K562 (cell line): ENCODE measurements around the gene INS. TPM values are rescaled to one million over a fixed set of nuclear protein-coding genes. Genes with fewer than 3 reads are reported as not detected.

Experiments used
- ATF4 ChIP-seq: fragments of 450-650 bp; formaldehyde crosslinking; IDR thresholded peaks from 2 replicates; pipeline ENCODE4 v1.4.0; 2022; ENCODE audit warnings: mild to moderate bottlenecking, moderate library complexity
- EP300 ChIP-seq: IDR thresholded peaks from 2 replicates; pipeline ENCODE4 v1.6.1; 2012; ENCODE audit warnings: low read length, improper control_type of control experiment
- NR2F6 ChIP-seq: fragments of 450-650 bp; formaldehyde crosslinking; IDR thresholded peaks from 2 replicates; pipeline ENCODE4 v1.4.0; 2020; ENCODE audit warnings: mild to moderate bottlenecking
- PTRF ChIP-seq: fragments of 450-650 bp; IDR thresholded peaks from 2 replicates; pipeline ENCODE4 v1.6.1; 2016; ENCODE audit warnings: mild to moderate bottlenecking, missing genetic modification characterization, missing compliant biosample characterization
- RFX5 ChIP-seq: IDR thresholded peaks from 2 replicates; pipeline ENCODE4 v1.6.1; 2011; ENCODE audit warnings: low read depth, mild to moderate bottlenecking, improper control_type of control experiment, low read length
- SRF ChIP-seq, 2 experiments: fragments of 250-450, 450-650 bp in 1 of 2; sonication (Bioruptor Pico) in 1 of 2; sonication (generic) in 1 of 2; formaldehyde crosslinking; IDR thresholded peaks; 2 replicates each; pipeline versions ENCODE4 v1.5.0 to v1.5.1; 2020 to 2022; ENCODE audit warnings: mild to moderate bottlenecking in 1 of 2, missing genetic modification reagents in 1 of 2
- THRA ChIP-seq: fragments of 450-650 bp; IDR thresholded peaks from 2 replicates; pipeline ENCODE4 v1.6.1; 2017; ENCODE audit warnings: mild to moderate bottlenecking, moderate library complexity
- WHSC1 ChIP-seq: IDR thresholded peaks from one replicate; pipeline ENCODE4 v1.6.1; 2012; ENCODE audit warnings: low read length, control low read depth, inconsistent platforms
- ZNF668 ChIP-seq: fragments of 250-450 bp; sonication (Bioruptor Pico); IDR thresholded peaks from 2 replicates; pipeline ENCODE4 v1.8.0; 2022; ENCODE audit warnings: mild to moderate bottlenecking, inconsistent platforms
- polyA plus RNA-seq, 8 experiments: library from polyadenylated mRNA; depleted of rRNA in 4 of 8; stranded (reverse) in 5 of 8; unstranded in 3 of 8; fragments of >200 nt; fragmentation: Nextera tagmentation in 2 of 8; fragmentation: Illumina TruSeq in 1 of 8; extraction: Ambion mirVana in 2 of 8; extraction: Trizol in 1 of 8; gene quantifications; 2 replicates each; pipeline versions ENCODE4 v1.2.1 to v1.2.3, GENCODE V29; 2011 to 2014; ENCODE audit warnings: inconsistent platforms in 1 of 8, missing spikeins in 1 of 8
- total RNA-seq, 7 experiments: library from RNA; depleted of rRNA in 6 of 7; stranded (reverse); fragments of >200 nt in 6 of 7; fragmentation: Illumina TruSeq in 2 of 7; extraction: Trizol in 2 of 7; gene quantifications; 2 replicates each; pipeline versions ENCODE4 v1.2.1 to v1.2.3, GENCODE V29; 2011 to 2021; ENCODE audit warnings: low replicate concordance in 1 of 7
- TF ChIP-seq, protein P1 (sequence below), 2 experiments: fragments of 450-650 bp; IDR thresholded peaks; 2 replicates each; pipeline ENCODE4 v1.6.1; 2016
- TF ChIP-seq, protein P2 (sequence below): sonication (generic); formaldehyde crosslinking; IDR thresholded peaks from 2 replicates; pipeline ENCODE4 v1.8.0; 2023; ENCODE audit warnings: missing genetic modification reagents, mild to moderate bottlenecking, borderline replicate concordance

The INS gene
- total and polyA plus RNA-seq, 9 of the 15 experiments (the other 6 are each of a cell fraction or from before 2014, with no cell fraction given) = not detected

DNA sequence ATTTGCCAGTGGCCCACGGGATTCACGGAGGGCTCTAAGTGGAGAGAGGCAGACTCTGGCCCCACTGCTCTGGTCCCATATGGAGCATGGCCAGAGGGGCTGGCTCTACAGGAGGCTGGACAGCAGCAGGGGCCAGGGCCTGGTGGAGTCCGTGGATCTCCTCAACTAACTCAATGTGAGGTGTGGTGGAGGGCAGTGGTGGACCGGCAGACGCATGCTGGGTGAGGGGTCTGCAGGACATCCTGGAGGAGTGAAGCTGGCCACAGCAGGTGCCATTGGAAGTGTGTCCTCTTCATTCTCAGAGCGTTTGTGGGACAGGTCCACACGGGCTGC is 37.4 kb downstream of the INS start (continued):
- no peak for TF ChIP-seq ATF4 (CRISPR knock-in tag)
- no peak for TF ChIP-seq PTRF
- TF ChIP-seq, protein P1, sequence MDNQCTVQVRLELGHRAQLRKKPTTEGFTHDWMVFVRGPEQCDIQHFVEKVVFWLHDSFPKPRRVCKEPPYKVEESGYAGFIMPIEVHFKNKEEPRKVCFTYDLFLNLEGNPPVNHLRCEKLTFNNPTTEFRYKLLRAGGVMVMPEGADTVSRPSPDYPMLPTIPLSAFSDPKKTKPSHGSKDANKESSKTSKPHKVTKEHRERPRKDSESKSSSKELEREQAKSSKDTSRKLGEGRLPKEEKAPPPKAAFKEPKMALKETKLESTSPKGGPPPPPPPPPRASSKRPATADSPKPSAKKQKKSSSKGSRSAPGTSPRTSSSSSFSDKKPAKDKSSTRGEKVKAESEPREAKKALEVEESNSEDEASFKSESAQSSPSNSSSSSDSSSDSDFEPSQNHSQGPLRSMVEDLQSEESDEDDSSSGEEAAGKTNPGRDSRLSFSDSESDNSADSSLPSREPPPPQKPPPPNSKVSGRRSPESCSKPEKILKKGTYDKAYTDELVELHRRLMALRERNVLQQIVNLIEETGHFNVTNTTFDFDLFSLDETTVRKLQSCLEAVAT (IDR thresholded peaks at IDR 0.05) = no peak
- no peak for TF ChIP-seq EP300
- no peak for TF ChIP-seq RFX5
- no peak for TF ChIP-seq THRA
- TF ChIP-seq, protein P2, sequence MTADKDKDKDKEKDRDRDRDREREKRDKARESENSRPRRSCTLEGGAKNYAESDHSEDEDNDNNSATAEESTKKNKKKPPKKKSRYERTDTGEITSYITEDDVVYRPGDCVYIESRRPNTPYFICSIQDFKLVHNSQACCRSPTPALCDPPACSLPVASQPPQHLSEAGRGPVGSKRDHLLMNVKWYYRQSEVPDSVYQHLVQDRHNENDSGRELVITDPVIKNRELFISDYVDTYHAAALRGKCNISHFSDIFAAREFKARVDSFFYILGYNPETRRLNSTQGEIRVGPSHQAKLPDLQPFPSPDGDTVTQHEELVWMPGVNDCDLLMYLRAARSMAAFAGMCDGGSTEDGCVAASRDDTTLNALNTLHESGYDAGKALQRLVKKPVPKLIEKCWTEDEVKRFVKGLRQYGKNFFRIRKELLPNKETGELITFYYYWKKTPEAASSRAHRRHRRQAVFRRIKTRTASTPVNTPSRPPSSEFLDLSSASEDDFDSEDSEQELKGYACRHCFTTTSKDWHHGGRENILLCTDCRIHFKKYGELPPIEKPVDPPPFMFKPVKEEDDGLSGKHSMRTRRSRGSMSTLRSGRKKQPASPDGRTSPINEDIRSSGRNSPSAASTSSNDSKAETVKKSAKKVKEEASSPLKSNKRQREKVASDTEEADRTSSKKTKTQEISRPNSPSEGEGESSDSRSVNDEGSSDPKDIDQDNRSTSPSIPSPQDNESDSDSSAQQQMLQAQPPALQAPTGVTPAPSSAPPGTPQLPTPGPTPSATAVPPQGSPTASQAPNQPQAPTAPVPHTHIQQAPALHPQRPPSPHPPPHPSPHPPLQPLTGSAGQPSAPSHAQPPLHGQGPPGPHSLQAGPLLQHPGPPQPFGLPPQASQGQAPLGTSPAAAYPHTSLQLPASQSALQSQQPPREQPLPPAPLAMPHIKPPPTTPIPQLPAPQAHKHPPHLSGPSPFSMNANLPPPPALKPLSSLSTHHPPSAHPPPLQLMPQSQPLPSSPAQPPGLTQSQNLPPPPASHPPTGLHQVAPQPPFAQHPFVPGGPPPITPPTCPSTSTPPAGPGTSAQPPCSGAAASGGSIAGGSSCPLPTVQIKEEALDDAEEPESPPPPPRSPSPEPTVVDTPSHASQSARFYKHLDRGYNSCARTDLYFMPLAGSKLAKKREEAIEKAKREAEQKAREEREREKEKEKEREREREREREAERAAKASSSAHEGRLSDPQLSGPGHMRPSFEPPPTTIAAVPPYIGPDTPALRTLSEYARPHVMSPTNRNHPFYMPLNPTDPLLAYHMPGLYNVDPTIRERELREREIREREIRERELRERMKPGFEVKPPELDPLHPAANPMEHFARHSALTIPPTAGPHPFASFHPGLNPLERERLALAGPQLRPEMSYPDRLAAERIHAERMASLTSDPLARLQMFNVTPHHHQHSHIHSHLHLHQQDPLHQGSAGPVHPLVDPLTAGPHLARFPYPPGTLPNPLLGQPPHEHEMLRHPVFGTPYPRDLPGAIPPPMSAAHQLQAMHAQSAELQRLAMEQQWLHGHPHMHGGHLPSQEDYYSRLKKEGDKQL (CRISPR knock-in tag) = no peak
- TF ChIP-seq NR2F6 = no peak
- no peak for TF ChIP-seq WHSC1
- no peak for TF ChIP-seq ZNF668 (CRISPR knock-in tag)
- no peak for TF ChIP-seq SRF (CRISPR knock-in tag; IDR thresholded peaks at IDR 0.05)
